Measurements from ENCODE around the gene TRIM54.
A peak's percentile ranks its signal among the peaks of the same experiment; 100 is the strongest.

The TRIM54 gene, protein sequence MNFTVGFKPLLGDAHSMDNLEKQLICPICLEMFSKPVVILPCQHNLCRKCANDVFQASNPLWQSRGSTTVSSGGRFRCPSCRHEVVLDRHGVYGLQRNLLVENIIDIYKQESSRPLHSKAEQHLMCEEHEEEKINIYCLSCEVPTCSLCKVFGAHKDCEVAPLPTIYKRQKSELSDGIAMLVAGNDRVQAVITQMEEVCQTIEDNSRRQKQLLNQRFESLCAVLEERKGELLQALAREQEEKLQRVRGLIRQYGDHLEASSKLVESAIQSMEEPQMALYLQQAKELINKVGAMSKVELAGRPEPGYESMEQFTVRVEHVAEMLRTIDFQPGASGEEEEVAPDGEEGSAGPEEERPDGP

DNA sequence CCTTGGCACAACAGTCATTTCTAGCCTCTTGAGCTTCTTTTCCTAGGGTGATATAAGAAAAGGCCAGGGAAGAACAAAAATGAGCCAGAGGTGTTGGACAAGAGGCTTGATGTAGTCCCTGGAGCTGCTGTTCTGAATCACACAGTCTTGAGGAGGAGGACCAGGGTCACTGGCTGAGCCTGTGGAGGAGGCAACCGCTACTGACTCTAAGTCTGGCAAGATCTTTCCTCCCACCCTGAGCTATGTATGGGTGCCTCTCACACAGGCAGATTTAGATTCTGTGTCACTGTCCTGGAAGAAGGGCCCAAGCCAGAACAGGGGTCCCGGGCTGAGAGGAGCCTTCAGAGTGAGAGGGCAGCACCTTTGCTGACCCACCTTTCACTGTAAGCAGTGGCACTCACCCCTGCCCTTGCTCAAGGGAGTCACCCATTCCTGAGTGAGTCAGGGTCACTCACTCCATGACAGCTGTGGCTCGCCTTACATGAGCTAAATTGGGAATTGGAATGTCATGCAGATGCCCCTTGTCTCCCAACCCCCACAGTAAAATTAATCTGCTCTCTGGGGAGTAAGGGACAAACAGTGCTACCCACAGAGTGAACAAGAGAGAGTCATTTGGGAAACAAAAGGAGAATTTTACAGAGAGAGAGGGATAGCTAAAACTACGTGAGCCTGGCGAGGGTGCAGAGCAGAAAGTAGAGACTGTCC is at the start of gene TRIM54:
TRIM54 (plus strand) TSS at position 575 of the 705 bp plus-strand sequence. CDS start 303 bp downstream, outside the sequence.
- DNase-seq (ENCODE audit: low read depth) = no peak

DNA sequence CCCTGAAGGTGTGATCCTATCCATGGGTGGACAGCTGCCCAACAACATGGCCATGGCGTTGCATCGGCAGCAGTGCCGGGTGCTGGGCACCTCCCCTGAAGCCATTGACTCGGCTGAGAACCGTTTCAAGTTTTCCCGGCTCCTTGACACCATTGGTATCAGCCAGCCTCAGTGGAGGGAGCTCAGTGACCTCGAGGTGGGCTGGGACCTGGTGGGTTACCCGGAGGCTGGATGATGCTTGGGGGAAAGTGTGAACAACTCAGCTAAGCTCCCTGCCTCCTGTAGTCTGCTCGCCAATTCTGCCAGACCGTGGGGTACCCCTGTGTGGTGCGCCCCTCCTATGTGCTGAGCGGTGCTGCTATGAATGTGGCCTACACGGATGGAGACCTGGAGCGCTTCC is 48.9 kb upstream of the TRIM54 start:
- no peak for DNase-seq (ENCODE audit: low read depth)

- DNase-seq (ENCODE audit: low read depth) = no peak
Observed at GRCh38 chr2:27236136-27236535, 46.1 kb upstream of the TRIM54 start.

DNA sequence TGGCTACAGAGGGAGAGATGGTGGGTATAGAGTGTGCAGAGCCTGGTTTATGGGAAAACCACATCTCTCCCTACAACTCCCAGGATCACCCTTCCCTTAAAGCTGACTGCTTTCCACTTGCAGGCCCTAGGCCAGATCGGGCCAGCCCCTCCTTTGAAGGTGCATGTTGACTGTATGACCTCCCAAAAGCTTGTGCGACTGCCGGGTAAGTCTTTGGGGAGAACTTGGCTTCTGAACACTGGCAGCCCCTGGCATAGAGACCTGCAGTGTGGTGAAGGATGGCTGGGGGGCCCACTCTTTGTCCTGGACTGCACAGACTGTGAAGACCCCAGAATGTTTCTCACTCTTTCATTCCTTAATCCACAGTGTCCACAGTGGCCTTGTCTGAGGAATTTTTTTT is 45.6 kb upstream of the TRIM54 start:
- no peak for DNase-seq (ENCODE audit: low read depth)

DNA sequence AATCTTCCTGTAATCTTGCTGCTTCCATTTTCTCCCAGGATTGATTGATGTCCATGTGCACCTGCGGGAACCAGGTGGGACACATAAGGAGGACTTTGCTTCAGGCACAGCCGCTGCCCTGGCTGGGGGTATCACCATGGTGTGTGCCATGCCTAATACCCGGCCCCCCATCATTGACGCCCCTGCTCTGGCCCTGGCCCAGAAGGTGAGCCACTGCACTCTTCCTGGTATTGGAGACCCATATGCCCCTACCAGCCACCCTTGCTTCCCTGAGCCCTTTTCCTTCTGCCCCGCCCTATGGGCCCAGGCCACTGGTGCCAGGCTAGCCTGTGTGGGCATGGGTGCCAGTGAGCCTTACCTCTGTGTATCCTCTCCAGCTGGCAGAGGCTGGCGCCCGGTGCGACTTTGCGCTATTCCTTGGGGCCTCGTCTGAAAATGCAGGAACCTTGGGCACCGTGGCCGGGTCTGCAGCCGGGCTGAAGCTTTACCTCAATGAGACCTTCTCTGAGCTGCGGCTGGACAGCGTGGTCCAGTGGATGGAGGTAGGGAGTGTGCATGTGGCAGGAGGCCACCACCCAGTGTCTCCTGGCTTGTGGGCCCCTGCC is 44.8 kb upstream of the TRIM54 start:
- no peak for DNase-seq (ENCODE audit: low read depth)

- no peak for DNase-seq (ENCODE audit: low read depth)
Observed at GRCh38 chr2:27238976-27239375, 43.3 kb upstream of the TRIM54 start.

DNA sequence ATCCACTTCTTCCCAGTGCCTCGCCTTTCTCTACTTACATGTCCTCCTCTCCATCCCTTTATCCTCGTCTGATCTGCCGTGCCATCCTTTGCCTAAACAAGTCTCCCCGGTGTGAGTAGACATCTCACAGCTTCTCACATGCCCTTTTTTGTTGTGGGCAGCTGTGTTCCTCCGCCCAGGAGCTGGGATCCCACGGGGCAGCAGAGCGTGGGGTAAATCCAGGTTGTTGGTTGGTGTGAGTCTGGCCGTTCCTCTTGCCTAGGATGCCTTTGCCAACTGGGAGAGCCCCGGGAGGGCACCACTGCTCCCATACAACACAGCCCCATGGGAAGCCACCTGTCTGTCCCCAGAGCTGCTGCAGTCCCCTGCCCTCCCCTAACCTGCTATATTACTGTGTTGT is 41.8 kb upstream of the TRIM54 start:
- DNase-seq (ENCODE audit: low read depth) = no peak

DNA sequence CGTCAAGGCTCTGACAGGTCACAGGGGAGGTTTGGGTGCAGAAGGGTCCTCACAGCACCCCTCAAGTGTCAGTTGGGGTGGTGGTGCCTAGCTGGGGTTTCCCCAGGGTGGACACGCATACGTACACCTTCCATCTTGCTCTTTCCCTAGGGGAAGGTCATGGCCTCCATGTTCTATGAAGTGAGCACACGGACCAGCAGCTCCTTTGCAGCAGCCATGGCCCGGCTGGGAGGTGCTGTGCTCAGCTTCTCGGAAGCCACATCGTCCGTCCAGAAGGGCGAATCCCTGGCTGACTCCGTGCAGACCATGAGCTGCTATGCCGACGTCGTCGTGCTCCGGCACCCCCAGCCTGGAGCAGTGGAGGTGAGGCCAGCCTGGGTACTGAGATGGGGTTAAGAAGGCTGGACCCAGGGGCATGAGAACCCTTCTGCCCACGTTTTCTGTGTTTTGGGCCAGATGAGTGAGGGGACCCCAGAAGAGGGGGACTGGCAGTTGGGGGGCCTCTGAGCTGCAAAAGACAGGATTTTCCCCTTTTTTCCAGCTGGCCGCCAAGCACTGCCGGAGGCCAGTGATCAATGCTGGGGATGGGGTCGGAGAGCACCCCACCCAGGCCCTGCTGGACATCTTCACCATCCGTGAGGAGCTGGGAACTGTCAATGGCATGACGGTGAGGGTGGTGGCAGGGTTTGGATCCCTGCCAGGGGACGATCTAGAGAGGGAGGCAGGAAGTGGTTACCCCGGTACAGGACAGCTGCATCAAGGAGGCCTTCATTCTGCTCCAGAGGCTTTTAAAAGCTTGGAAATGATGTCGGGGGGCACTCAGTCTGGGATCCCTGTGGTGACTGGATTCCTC is 40.2 kb upstream of the TRIM54 start:
- no peak for DNase-seq (ENCODE audit: low read depth)

- DNase-seq (ENCODE audit: low read depth) = no peak
Observed at GRCh38 chr2:27242614-27242951, 39.6 kb upstream of the TRIM54 start.

- DNase-seq (ENCODE audit: low read depth) = no peak
Observed at GRCh38 chr2:27243391-27244130, 38.7 kb upstream of the TRIM54 start.

GRCh38 chr2:27245116-27245515 is 37.1 kb upstream of the TRIM54 start:
- no peak for DNase-seq (ENCODE audit: low read depth)

GRCh38 chr2:27245626-27246025 is 36.6 kb upstream of the TRIM54 start:
- no peak for DNase-seq (ENCODE audit: low read depth)

GRCh38 chr2:27247893-27248292 is 34.3 kb upstream of the TRIM54 start:
- DNase-seq (ENCODE audit: low read depth) = no peak

DNA sequence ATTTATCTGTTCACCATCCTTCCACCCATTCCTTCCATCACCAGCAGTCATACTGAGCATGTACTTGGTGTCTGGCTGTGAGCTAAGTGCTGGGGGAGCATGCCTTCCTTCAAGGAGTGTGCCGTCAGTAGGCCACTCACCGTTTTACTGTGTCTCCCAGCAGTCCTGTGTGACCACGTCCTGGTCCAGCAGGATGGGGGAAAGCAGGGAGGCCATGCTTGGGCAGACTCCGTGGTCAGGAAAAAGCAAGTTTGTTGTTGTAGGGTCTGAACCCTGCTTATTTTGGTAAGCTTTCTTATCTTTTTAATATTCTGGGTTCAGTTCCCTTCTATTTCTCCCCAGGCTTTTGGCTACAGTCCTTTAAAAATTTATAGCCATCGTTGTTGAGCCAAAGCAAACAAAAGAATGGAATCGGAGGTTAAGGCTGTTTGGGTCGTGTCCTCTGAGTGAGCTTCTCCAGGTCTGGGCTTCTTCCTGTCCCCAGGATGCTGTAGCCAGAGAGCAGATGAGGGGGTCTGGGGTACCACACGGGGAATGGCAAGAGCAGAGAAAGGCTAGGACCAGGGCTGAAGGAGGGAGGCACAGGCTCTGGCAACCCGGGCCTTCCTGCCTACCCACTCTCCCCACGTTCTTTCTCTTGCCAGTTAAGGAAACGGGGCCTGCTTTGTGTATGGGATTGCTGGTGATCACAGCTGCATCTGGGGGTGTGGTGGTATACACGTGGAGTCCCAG is 32.9 kb upstream of the TRIM54 start:
- no peak for DNase-seq (ENCODE audit: low read depth)

DNA sequence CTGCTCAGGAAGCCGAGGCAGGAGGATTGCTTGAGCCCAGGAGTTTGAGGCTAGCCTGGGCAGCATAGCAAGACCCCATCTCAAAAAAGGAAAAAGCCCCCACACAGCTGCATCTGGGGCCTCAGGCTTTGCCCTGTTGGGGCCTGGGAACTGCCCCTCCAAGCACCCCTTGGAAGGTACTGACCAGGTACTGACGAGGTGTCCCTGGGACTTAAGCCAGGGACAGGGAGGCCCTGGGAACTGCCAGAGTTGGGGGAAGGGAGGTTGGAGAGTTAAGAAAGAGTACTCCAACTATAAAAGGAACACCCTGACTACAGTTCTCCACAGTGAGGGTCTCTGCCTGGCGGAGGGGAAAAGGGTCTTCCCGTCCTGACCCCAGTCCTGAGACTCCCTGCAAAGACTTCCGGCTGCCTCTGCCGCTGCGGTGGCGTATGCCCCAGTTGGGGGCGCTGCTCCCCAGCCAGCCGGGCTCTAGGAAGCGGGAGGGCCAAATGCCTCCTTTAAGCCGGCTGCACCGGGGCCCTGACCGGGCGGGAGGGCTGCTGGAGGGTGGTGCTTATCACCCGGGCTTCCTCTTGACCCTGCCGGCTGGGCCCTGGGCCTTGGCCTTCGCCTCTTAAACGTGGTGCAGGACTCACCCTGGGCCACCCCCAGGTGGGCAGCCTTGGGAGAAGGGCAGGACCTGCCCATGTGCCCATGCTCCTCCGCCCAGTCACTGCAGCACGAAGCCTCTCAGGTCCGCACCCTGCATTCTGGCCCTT is 32.2 kb upstream of the TRIM54 start:
- DNase-seq (ENCODE audit: low read depth) = no peak

GRCh38 chr2:27250652-27251379 is 31.4 kb upstream of the TRIM54 start:
- DNase-seq (ENCODE audit: low read depth) = no peak

GRCh38 chr2:27251766-27252165 is 30.5 kb upstream of the TRIM54 start:
- no peak for DNase-seq (ENCODE audit: low read depth)

DNA sequence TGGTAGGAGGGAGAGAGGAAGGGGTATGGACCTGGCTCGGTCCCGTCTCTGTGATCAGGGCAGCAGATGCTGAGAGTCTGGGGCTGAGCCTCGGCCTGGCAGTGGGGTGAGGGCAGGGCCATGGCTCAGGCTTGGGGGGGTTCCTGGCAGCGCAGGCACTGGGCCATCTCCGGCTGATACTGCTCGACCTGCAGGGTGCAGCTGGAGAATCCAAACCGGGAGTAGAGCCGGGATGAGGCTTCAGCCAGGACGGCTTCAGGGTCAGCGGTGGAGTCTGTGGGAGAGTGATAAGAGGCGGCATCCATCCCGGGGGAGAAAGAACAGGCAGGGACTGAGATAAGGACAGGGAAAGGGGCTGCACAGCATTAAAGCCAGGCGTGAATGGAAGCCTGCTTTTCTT is 27.0 kb upstream of the TRIM54 start:
- DNase-seq (ENCODE audit: low read depth) = no peak

- DNase-seq (ENCODE audit: low read depth) = peak; percentile 40
Observed at GRCh38 chr2:27255660-27256059, 26.6 kb upstream of the TRIM54 start.
